PC-3 (cell line): ENCODE measurements around the gene FAM153A. TPM values are rescaled to one million over a fixed set of nuclear protein-coding genes. Genes with fewer than 3 reads are reported as not detected.
"Not testable (repeated sequence)": the region's sequence is repeated elsewhere in the genome, so short reads cannot be mapped to it uniquely, and the experiment has no call there.

Experiments
- ATAC-seq: fragments of 200-7000 bp; cut with Tn5 transposase; 2 replicates; pipeline ENCODE4 v1.9.1; 2020; ENCODE audit warnings: mild to moderate bottlenecking, moderate library complexity
- BruUV-seq: library from RNA; stranded (reverse); fragments of 400-500 nt; replicated peaks from 2 replicates; lab custom pipeline; 2021; lab: Mats Ljungman, UMichigan
- CTCF ChIA-PET: fragments of 300-600 bp; sonication (Branson Sonifier 250); formaldehyde crosslinking; loops from one replicate; lab custom pipeline; 2022; ENCODE audit warnings: antibody characterized with exemption; lab: Charles Lee
- POLR2A ChIA-PET: fragments of 300-600 bp; sonication (Branson Sonifier 250); formaldehyde crosslinking; loops from one replicate; lab custom pipeline; 2022; ENCODE audit warnings: antibody characterized with exemption; ENCODE audit not compliant: unreplicated experiment; lab: Charles Lee
- DNase-seq: peaks from one replicate; pipeline ENCODE4 v3.0.0-alpha.2; 2015
- H2AFZ ChIP-seq: fragments of 300-600 bp; sonication (generic); 2 replicates; pipeline ENCODE4 v1.6.0; 2016; ENCODE audit warnings: antibody characterized with exemption, low read length
- H3F3A ChIP-seq: fragments of 300-600 bp; sonication (generic); one replicate; pipeline ENCODE4 v1.6.0; 2017; ENCODE audit warnings: antibody characterized with exemption, low read length, control low read depth, mild to moderate bottlenecking; ENCODE audit not compliant: unreplicated experiment
- H3K27ac ChIP-seq: fragments of 300-600 bp; sonication (generic); 2 replicates; pipeline ENCODE4 v1.5.1; 2016; ENCODE audit warnings: mild to moderate bottlenecking, low read length
- H3K27me3 ChIP-seq: fragments of 300-600 bp; sonication (generic); 2 replicates; pipeline ENCODE4 v1.6.1; 2016; ENCODE audit warnings: low read length, mixed read lengths
- H3K36me3 ChIP-seq: fragments of 300-600 bp; sonication (generic); 2 replicates; pipeline ENCODE4 v1.6.1; 2016; ENCODE audit warnings: low read depth, mixed run types, low read length, mixed read lengths
- H3K4me1 ChIP-seq: fragments of 300-600 bp; sonication (generic); 2 replicates; pipeline ENCODE4 v1.5.1; 2016; ENCODE audit warnings: low read length; ENCODE audit not compliant: insufficient read depth
- H3K4me2 ChIP-seq: fragments of 300-600 bp; sonication (generic); 2 replicates; pipeline ENCODE4 v1.6.0; 2016; ENCODE audit warnings: low read length
- H3K4me3 ChIP-seq: fragments of 300-600 bp; sonication (generic); 2 replicates; pipeline ENCODE4 v1.5.1; 2016; ENCODE audit warnings: mild to moderate bottlenecking, low read length, mixed read lengths
- H3K79me2 ChIP-seq: fragments of 300-600 bp; sonication (generic); 2 replicates; pipeline ENCODE4 v1.6.1; 2017; ENCODE audit warnings: low read length, mixed read lengths
- H3K9ac ChIP-seq: fragments of 300-600 bp; sonication (generic); 2 replicates; pipeline ENCODE4 v1.6.0; 2016; ENCODE audit warnings: mild to moderate bottlenecking, low read length
- H3K9me2 ChIP-seq: fragments of 300-600 bp; sonication (generic); replicated peaks from 2 replicates; pipeline ENCODE4 v1.6.1; 2016; ENCODE audit warnings: mixed run types, low read length, mixed read lengths
- H3K9me3 ChIP-seq: fragments of 300-600 bp; sonication (generic); 2 replicates; pipeline ENCODE4 v1.6.1; 2016; ENCODE audit warnings: low read length, mixed read lengths
- H4K20me1 ChIP-seq: fragments of 300-600 bp; sonication (generic); 2 replicates; pipeline ENCODE4 v1.6.1; 2016; ENCODE audit warnings: low read length, mixed read lengths
- intact Hi-C: fragments of 100-400 bp; cut with micrococcal nuclease; formaldehyde crosslinking; loops from 2 replicates; pipeline ENCODE4 v1.9.0; 2023
- total RNA-seq: library from RNA; depleted of rRNA; stranded (reverse); fragments of >200 nt; gene quantifications from 2 replicates; pipeline ENCODE4 v1.2.3, GENCODE V29; 2014

The FAM153A gene
- total RNA-seq, 1 experiment from 2014 or later: not detected

DNA sequence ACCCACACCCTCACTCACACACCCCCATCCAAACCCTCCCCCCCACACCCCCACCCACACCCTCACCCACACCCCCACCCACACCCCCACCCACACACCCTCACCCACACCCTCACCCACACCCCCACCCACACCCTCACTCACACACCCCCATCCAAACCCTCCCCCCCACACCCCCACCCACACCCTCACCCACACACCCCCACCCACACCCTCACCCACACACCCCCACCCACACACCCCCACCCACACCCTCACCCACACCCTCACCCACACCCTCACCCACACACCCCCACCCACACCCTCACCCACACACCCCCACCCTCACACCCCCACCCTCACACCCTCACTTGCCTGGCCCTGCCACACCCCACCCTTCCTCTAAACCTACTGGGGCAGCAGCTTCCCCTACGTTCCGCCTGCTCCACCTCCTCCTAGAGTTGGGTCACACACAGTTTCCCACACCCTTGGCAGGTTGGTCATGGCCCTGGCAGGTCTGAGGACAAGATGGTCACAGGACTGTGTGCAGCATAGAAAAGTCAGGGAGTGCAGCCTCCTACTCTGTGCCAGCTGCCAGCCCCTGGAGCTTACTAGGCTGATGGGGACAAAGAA is 30.2 kb upstream of the FAM153A start:
- H2AFZ ChIP-seq, BruUV-seq, intact Hi-C loops, H3F3A ChIP-seq, H3K79me2 ChIP-seq, CTCF ChIA-PET, H3K9me3 ChIP-seq, ATAC-seq, H3K4me3 ChIP-seq, H3K9me2 ChIP-seq, H3K4me2 ChIP-seq, H3K9ac ChIP-seq, H3K27me3 ChIP-seq, H3K27ac ChIP-seq, DNase-seq, H4K20me1 ChIP-seq, H3K4me1 ChIP-seq, POLR2A ChIA-PET, H3K36me3 ChIP-seq: not testable (repeated sequence)

DNA sequence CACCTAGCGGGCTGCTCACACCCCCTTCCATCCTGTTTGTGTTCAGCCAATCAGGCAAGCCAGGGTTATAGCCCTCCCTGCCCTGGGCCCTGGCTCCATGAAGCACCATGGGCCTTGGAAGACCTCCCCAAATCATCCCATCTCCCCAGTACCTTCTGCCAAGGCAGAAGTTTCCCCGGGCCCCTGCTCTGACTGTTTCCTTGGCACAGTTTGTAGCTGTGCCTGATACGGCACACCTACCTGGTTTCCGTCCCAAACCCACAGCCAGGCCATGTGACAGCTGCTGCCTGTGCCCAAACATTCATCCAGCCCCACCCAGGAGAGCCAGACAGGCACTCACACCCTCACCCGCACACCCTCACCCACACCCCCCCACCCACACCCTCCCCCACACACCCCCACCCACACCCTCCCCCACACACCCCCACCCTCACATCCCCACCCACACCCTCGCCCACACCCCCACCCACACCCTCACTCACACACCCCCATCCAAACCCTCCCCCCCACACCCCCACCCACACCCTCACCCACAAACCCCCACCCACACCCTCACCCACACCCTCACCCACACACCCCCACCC is 29.6 kb upstream of the FAM153A start:
- CTCF ChIA-PET: not testable (repeated sequence)

GRCh38 chr5:177809209-177809913 is 26.7 kb upstream of the FAM153A start:
- DNase-seq, intact Hi-C loops, H2AFZ ChIP-seq, H3K4me3 ChIP-seq, H3K9ac ChIP-seq, H3K9me2 ChIP-seq, BruUV-seq, H3K4me2 ChIP-seq, H3K4me1 ChIP-seq, H4K20me1 ChIP-seq, H3K27me3 ChIP-seq, H3K36me3 ChIP-seq, CTCF ChIA-PET, H3K79me2 ChIP-seq, H3F3A ChIP-seq, H3K27ac ChIP-seq, H3K9me3 ChIP-seq, POLR2A ChIA-PET: not testable (repeated sequence)
- ATAC-seq: peak; percentile 83

More for the DNA sequence above, 29.6 kb upstream of the FAM153A start:
- H3F3A ChIP-seq, ATAC-seq, POLR2A ChIA-PET, H2AFZ ChIP-seq, H3K4me1 ChIP-seq, H3K9me3 ChIP-seq, H3K27me3 ChIP-seq, H3K79me2 ChIP-seq, H3K36me3 ChIP-seq, BruUV-seq, DNase-seq, intact Hi-C loops, H3K4me3 ChIP-seq, H3K9me2 ChIP-seq, H3K9ac ChIP-seq, H4K20me1 ChIP-seq, H3K27ac ChIP-seq, H3K4me2 ChIP-seq: not testable (repeated sequence)

- not testable (repeated sequence) for ATAC-seq
Observed at GRCh38 chr5:177808420-177808819, 25.7 kb upstream of the FAM153A start.

DNA sequence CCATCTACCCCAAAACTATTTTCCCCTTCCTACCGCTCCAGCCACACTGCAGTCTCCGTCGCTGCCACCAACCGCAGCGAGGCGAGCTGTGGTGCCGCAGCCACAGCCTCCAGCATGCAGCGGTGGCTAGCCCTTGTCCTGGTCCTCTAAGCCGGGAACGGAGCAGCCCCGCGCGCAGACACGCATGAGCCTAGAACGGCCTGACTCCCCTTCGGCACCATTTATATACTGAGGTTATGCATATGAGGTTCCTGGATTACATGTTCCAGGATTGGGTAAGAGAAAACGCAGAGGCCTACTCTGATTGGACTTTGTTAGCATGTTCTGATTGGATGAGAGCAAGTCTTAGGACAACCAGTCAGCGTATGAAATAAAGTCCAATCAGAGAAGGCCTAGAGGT is 24.6 kb upstream of the FAM153A start:
- H3K36me3 ChIP-seq, H3F3A ChIP-seq, H3K9me2 ChIP-seq, H3K9ac ChIP-seq, H2AFZ ChIP-seq, ATAC-seq, intact Hi-C loops, H4K20me1 ChIP-seq, H3K4me3 ChIP-seq, H3K79me2 ChIP-seq, CTCF ChIA-PET, H3K27ac ChIP-seq, H3K4me1 ChIP-seq, H3K9me3 ChIP-seq, BruUV-seq, DNase-seq, H3K4me2 ChIP-seq, H3K27me3 ChIP-seq, POLR2A ChIA-PET: not testable (repeated sequence)

More at GRCh38 chr5:177808420-177808819, 25.7 kb upstream of the FAM153A start:
- H3K4me1 ChIP-seq, H3K27me3 ChIP-seq, H3K79me2 ChIP-seq, H3K27ac ChIP-seq, H3K4me2 ChIP-seq, intact Hi-C loops, H4K20me1 ChIP-seq, H3K9ac ChIP-seq, DNase-seq, H2AFZ ChIP-seq, CTCF ChIA-PET, H3K9me3 ChIP-seq, H3F3A ChIP-seq, H3K9me2 ChIP-seq, POLR2A ChIA-PET, BruUV-seq, H3K36me3 ChIP-seq, H3K4me3 ChIP-seq: not testable (repeated sequence)

DNA sequence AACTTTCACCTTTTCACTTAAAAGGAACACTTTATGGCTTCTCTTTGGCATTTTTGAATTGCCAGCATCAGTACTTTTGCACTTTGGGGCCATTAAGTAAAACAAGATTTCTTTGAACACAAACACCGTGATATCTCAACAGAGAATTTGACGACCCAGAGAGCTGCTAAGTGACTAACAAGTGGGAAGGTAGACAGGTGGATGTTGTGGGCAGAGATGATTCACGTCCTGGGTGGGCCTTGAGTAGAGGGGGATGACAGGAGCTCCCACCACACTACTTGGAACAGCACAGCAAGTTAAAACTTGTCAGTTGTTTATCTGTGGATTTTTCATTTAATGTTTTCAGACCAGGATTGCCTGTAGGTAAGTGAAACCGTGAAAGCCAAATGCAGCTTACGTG is 18.7 kb upstream of the FAM153A start:
- CTCF ChIA-PET, H3K79me2 ChIP-seq, BruUV-seq, H3K4me1 ChIP-seq, H3K9me3 ChIP-seq, ATAC-seq, H3K27me3 ChIP-seq, H3K9ac ChIP-seq, H3K9me2 ChIP-seq, H3K4me3 ChIP-seq, H3K27ac ChIP-seq, H3K4me2 ChIP-seq, H4K20me1 ChIP-seq, H3F3A ChIP-seq, H3K36me3 ChIP-seq, H2AFZ ChIP-seq, POLR2A ChIA-PET, intact Hi-C loops: not testable (repeated sequence)
- peak; percentile 4 for DNase-seq
